GM10248 (cell line): ENCODE measurements around the gene EIF3M.
"Not testable (repeated sequence)": the region's sequence is repeated elsewhere in the genome, so short reads cannot be mapped to it uniquely, and the experiment has no call there.

ENCODE experiments used
- CTCF ChIA-PET: fragments of 300-600 bp; sonication (Branson Sonifier 250); formaldehyde crosslinking; extraction: SDS; loops from one replicate; lab custom pipeline; 2021; ENCODE audit warnings: antibody characterized with exemption; lab: Yijun Ruan, JAX
- POLR2A ChIA-PET: fragments of 350-650 bp; sonication (Branson Sonifier 250); formaldehyde crosslinking; extraction: SDS; loops from one replicate; lab custom pipeline; 2020; ENCODE audit warnings: antibody characterized with exemption; lab: Yijun Ruan, JAX
- DNase-seq: peaks from one replicate; pipeline ENCODE4 v3.0.0; 2012; ENCODE audit errors: extremely low spot score
- CTCF ChIP-seq: IDR thresholded peaks from 2 replicates; pipeline ENCODE4 v1.5.1; 2012; ENCODE audit warnings: mild to moderate bottlenecking, low read depth; ENCODE audit errors: extremely low read depth, missing control alignments, control extremely low read depth

Gene EIF3M

GRCh38 chr11:32584921-32585320, 1.3 kb downstream of the EIF3M start:
- CTCF ChIA-PET: no interaction called here
- DNase-seq: no peak
- no peak for TF ChIP-seq CTCF
- POLR2A ChIA-PET: interaction anchor here (0.7 kb wide), 1 partner anchor 308 kb away, joined by 6 read pairs; the partner anchor contains the start of gene QSER1

- peak; percentile 26 for TF ChIP-seq CTCF
- POLR2A ChIA-PET: no interaction called here
- CTCF ChIA-PET: interaction anchor here (1.6 kb wide), 1 partner anchor 22 kb away, joined by 3 read pairs; no protein-coding TSS in a partner anchor
- no peak for DNase-seq
Observed at GRCh38 chr11:32586576-32587190, 3.1 kb downstream of the EIF3M start.

DNA sequence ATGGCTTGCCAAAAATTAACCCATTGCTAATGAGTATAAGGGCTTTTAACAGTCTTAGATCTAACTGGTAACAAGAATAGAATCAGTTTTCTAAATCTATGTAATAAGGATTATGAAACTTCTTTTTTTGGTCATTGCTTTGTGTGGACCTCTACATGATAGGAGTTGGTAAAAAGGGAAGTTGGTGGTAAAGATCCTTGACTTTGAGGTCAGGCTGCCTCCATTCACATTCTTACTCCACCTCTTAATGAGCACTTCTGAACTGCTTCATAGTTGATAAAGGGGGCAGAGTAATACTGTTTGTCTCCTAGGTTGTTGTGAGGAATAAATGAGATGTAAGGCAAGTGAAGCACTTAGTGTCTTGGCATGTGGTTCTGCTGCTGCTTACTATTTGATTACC, 10.6 kb downstream of the EIF3M start:
- POLR2A ChIA-PET: no interaction called here
- no peak for DNase-seq
- no peak for TF ChIP-seq CTCF
- CTCF ChIA-PET: interaction anchor here (1.0 to 1.3 kb wide), 3 partner anchors 15 to 21 kb away, joined by 3 to 5 read pairs (median 3); no protein-coding TSS in a partner anchor

DNA sequence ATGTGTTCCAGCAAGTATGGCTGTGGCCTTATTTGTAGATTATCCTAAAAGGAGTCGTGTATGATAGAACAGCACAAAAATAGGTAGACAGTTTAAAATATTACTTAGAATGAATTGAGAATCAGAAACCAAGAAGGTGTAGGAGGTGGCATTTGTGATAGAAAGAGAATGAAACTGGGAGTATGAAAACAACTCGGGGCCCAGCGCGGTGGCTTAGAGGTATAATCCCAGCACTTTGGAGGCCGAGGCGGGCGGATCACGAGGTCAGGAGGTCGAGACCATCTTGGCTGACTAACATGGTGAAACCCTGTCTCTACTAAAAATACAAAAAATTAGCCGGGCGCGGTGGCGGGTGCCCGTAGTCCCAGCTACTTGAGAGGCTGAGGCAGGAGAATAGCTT, 12.5 kb downstream of the EIF3M start:
- CTCF ChIA-PET: interaction anchor here (0.7 kb wide), 1 partner anchor 56 kb away, joined by 3 read pairs; no protein-coding TSS in a partner anchor
- POLR2A ChIA-PET, DNase-seq: not testable (repeated sequence)

DNA sequence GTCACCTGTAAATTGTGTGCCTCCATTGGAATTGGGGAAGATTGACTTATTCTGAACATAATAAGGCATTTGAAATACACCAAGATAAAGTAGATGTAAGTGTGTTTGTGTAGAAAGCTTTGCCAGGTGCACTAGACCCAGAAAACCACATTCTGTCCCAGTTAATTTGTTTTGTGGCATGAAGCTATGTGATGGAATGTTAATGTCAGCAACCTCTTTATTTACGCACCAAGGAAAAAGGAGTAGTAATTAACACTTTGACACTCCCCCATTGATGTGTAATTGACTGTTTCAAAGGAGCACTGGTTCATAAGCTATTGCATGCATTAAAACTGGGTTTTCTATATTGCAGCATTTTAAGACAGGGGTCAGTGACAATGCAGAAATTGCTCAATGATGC, 14.3 kb downstream of the EIF3M start:
- no peak for DNase-seq
- no peak for TF ChIP-seq CTCF
- POLR2A ChIA-PET: no interaction called here

GRCh38 chr11:32602657-32603415, 19.2 kb downstream of the EIF3M start:
- DNase-seq: no peak
- no peak for TF ChIP-seq CTCF
- CTCF ChIA-PET: no interaction called here
- POLR2A ChIA-PET: no interaction called here

More for the DNA sequence above, 14.3 kb downstream of the EIF3M start:
- CTCF ChIA-PET: no interaction called here

GRCh38 chr11:32606220-32606619, 22.6 kb downstream of the EIF3M start:
- CTCF ChIA-PET: no interaction called here
- POLR2A ChIA-PET: no interaction called here
- no peak for DNase-seq
- no peak for TF ChIP-seq CTCF

GRCh38 chr11:32608826-32609225, 25.2 kb downstream of the EIF3M start:
- CTCF ChIA-PET: interaction anchor here (1.0 kb wide), 1 partner anchor 22 kb away, joined by 3 read pairs; no protein-coding TSS in a partner anchor
- DNase-seq, POLR2A ChIA-PET: not testable (repeated sequence)
